HG03280 (cell line): ENCODE measurements around the gene DDAH1.

Experiments
- ATAC-seq: cut with Tn5 transposase; IDR thresholded peaks from one replicate; pipeline ENCODE4 v1.9.1; 2021; ENCODE audit warnings: mild to moderate bottlenecking, moderate library complexity; ENCODE audit not compliant: unreplicated experiment

Gene DDAH1

GRCh38 chr1:85397490-85398032 lies 67.4 kb downstream of the DDAH1 start:
- ATAC-seq, result no peak

DNA sequence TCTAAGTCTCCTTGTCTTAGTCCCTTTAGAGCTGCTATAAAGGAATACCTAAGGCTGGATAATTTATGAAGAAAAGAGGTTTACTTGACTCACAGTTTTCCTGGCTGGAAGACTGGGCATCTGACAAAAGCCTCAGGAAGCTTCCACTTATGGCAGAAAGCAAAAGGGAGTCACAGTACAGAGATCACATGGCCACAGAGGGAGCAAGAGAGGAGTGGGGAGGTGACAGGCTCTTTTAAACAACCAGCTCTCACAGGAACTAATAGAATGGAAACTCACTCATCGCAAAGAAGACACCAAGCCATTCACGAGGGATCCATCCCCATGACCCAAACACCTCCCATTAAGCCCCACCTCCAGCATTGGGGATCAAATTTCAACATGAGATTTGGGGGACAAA lies 68.8 kb downstream of the DDAH1 start:
- no peak for ATAC-seq

DNA sequence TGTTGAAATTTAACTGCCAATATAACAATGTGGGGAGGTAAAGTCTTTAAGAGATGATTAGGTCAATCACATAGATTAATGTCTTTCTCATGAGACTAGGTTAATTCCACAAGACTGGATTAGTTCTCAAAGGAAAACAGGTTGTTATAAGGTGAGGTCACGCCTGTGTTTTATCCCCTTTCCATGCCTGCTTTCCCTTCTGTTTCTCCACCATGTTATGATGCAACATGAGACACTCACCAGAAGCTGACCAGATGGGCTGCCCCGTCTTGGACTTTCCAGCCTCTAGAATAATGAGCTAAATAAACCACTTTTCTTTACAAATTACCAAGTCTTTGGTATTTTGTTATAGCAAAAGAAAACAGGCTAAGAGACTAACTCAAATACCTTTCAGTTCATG lies 70.8 kb downstream of the DDAH1 start:
- ATAC-seq, result no peak

DNA sequence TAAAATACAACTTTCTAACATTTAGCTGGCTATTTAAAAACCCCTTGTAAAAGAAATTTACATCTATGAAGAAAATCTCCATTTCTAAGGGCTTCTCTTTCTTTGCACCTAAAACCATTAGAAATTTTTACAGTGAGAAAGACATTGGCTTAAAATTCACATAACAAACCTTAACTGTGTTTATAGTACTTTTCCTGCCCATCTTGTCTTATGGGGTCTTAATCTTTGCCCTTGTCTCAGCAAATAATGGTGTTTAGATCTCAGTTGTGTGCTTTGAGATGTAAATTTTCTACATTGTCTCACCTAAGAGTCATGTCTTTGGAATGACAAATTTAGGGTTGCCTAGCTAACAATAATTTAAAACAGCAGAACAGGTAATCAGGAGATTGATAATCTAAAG lies 71.5 kb downstream of the DDAH1 start:
- no peak for ATAC-seq

DNA sequence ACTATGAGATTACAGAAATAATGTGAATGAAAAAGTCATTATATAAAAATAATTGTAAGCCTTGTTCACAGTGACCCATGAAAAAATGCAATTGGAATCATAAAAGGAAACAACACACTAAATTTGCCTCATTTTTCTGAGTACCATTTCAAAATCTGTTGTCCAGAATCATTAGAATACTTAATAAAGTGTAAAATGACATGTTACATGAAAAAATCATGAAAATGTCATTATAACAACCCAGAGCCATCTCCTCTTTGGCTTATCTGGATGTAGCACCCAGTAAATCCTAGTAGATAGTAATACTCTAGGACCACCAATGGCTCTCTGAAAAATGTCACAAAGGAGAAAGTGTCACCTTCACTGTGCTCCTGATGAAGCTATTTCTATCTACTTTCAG lies 76.5 kb downstream of the DDAH1 start:
- ATAC-seq, result no peak

- no peak for ATAC-seq
These were observed 77.2 kb downstream of the DDAH1 start for GRCh38 chr1:85387781-85388180.

GRCh38 chr1:85386068-85386722 lies 78.8 kb downstream of the DDAH1 start:
- no peak for ATAC-seq

GRCh38 chr1:85379203-85380136 lies 85.5 kb downstream of the DDAH1 start:
- no peak for ATAC-seq

GRCh38 chr1:85378534-85378933 lies 86.4 kb downstream of the DDAH1 start:
- ATAC-seq, result no peak

- ATAC-seq, result no peak
These were observed 88.6 kb downstream of the DDAH1 start for GRCh38 chr1:85376356-85376755.

DNA sequence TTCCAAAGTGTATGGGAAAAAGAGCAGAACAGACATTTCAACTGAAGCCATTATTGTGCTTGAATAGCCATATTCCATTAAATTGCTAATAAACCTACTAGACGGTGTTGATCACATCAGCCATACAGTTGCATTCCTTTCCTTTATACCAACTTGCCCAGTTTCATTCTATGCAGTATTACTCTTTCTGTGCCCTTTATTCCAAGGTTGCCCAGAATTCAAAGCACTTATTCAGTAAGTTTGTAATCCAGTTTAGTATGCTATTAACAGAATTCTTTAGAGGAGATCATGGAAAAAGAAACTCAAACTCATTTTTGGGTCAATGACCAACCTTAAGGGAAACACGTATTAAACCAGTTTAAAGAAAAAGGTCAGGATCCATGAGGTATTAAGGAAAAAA lies 89.5 kb downstream of the DDAH1 start:
- ATAC-seq, result no peak

GRCh38 chr1:85374160-85374559 lies 90.8 kb downstream of the DDAH1 start:
- ATAC-seq, result no peak

GRCh38 chr1:85373378-85373708 lies 91.6 kb downstream of the DDAH1 start:
- no peak for ATAC-seq

GRCh38 chr1:85372683-85373377 lies 92.1 kb downstream of the DDAH1 start:
- ATAC-seq, result no peak

- no peak for ATAC-seq
These were observed 93.9 kb downstream of the DDAH1 start for GRCh38 chr1:85371021-85371420.

- no peak for ATAC-seq
These were observed 96.7 kb downstream of the DDAH1 start for GRCh38 chr1:85368073-85368770.

DNA sequence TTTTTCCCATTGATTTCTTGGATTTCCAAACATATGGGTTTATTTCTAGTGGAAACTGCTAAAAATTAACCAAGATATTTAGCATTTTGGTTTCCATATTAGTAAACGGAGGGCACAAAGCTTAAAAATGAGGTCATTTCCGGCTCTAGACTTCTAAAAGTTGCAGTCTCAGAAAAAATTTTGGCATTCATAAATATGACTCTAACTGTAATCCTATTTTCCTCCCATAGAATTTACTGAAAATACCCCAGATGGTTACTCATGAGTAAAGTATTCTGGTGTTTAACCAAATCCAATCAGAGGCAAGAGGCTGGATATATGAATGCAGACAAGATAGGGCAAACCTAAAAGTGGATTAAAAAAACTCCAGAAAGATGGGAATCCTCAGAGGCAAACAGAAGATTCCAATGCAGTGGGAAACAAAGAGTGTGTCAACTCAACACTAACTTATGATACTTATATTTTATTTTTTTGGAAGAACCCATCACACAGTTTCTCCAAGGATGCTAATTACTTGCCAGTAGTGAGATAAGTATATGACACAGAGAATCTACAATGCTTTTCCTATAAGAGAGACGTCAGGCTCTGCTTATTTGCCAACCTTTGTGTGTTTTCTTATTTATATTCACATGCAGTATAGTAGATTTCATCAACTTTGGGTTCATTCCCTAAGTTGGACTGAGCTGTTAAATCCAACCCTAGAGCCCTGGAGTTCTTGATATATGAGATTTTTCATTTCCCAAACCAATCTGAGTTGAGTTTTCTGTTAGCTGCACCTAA lies 98.4 kb downstream of the DDAH1 start:
- ATAC-seq, result no peak

DNA sequence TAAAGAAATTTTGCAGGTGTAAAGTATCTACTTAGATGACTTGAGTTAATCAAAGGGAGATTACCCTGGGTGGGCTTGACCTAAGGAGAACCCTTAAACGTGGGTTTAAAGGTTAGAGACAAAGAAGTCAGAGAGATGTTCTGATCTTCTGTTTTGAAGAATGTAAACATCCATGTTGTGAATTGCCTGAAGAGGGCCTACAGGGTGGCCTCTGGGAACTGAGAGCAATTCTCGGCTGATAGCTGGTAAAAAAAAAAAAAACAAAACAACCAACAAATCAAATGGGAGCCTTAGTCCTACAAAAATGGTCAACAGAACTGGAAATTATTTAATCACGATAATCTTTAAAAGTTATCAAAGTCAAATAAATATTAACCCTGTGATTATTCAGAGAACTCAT lies 99.1 kb downstream of the DDAH1 start:
- ATAC-seq, result no peak

GRCh38 chr1:85363521-85363920 lies 101.4 kb downstream of the DDAH1 start:
- ATAC-seq, result no peak

- ATAC-seq, result no peak
These were observed 101.9 kb downstream of the DDAH1 start for GRCh38 chr1:85363092-85363491.
